GM18511 (cell line): Measurements from ENCODE around the gene AHI1.

Experiments used
- ATAC-seq: cut with Tn5 transposase; IDR thresholded peaks from one replicate; pipeline ENCODE4 v1.9.1; 2021; ENCODE audit warnings: mild to moderate bottlenecking, moderate library complexity; ENCODE audit not compliant: unreplicated experiment

AHI1 gene

DNA sequence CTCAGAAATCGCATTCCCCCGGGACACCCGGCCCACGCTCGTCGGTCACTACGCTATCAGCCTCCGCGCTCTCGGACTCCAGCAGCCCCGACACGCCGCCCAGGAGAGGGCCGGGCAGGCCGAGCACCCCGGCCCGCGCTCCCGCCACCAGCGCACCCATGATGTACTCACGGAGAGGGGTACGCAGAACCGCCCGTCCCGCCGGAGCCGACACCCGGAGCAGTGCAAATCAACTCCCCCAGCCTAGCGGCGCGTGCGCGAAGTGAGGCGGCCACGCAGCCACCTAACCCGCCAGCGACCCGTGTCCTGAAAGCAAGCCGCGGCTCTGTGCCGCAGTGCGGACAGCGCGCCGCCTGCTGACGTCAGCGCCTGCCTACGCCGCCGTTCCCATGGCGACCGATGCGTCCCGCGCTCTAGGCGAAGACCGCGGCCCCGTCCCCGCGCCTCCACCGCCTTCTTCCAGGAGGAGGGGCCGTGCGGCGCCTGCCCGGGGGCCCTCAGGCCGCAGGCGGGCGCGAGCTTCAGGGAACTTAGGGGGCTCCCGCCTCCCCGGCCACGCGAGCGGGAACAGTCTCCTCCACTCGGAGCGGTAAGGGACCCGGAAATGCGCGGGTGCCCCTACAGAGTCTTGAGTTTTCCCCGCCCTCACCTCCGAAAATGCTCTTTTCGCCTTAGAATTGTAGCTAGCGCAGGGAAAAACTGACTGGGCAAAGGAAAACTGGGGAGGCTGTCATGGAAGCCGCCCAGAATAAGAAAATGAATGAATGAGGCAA is at the start of gene AHI1:
AHI1 (minus strand) TSS at position 329 of the 773 bp plus-strand sequence. CDS start 5,503 bp downstream, outside the sequence.
- peak; percentile 97 for ATAC-seq

DNA sequence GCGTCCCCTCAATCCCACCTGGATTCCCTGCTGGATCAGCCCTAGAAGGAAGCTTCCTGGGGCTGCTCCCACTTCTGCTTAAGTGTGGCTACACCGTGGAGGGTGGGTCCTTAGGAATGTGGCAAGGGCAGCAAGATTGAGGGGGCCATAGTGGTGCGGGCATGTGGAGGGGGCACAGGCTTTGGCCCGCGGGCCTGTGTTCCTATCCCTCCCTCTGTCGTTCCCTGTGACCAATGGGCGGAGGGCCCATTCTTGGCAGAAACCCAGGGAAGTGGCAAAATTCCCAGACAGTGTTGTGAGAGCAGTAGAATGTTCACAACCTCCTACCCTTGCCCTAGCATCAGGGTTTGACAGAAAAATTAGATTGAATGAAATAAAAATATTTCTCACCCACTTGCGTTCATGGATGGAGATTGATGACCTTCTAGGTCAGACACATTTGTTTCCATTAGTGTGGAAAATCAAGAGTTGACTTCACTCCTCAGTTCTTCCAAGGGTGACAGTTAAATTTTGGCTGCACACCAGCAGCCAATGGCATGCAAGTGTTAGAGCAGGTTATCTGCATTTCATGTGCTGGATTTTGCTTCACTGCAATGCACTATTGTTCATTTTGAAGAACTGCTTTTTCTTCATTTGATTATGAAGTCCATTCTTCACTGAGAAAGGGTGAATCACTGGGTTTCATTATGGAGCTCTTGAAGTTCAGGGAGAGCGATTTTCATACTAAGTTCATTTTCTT is 49.3 kb upstream of the AHI1 start:
- no peak for ATAC-seq

DNA sequence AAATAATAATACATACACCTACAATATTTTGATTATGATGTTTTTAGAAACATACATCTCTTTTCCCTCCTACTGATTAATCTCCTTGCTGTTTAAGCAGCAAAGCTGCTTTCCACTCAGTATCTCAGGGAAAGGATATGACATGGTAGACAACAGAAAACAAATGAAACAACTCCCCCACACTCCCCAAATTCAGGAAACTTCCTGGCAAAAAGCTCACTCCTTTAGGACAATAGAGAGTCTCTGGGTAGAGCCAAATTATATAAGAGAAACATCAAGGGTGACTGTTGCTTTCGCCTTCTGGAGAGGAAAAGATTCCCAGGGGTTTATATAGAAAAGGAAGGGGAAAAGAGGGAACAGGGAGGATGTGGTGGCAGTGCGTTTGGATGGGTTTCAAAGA is 48.7 kb upstream of the AHI1 start:
- ATAC-seq: no peak

DNA sequence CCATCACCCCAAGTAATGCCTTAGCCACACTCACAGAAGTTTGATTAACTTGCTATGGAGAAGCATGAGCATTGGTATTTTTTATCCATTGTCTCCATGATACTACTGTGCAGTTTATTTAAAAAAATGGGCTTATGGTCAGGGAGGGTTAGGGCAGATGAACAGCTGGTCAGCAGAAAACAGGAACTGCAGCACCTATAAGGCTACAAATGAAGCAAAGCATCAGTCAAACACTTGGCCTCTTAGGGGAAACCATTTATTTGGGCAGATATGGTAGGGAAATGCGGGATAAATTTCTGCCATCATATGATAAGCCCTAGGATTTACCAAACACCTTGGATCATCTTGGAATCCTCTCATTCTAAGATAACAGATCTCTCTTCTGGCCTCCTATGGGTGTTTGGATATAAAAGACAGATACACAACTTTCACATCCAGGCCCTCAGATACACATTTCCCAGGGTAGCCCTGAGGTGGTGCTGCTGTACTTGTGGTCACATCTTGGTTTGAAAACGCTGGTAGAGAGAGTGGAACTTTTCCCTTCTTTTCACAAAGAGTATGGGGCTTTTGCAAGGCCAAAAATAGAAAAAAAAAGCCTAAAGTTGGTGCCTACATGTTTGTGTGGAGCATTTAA is 42.8 kb upstream of the AHI1 start:
- ATAC-seq: no peak

DNA sequence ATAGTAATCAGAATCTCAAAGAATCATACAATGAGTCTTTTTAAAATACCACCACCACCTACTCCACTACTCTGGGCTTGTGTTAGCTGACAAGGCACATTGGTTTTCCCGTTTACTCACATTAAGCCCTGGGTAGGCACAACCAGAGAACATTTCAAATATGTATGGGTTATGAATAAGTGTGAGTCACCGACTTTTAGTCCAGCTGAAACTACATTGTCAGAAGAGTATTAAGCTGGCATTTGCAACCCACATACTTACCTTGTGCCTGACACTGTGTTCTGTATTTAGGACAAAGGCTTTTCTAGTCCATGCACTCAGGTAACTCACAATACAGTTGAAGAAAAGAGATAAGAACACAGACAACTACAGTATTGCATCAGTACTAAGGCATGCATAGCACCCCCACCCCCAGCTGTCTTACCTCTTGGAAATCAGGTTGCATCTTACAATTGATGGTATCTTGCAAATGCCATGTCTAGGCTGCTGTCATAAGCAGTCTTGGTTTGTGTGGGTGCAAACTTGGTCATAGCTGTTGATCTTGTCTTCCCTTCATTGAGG is 40.3 kb upstream of the AHI1 start:
- ATAC-seq: no peak

DNA sequence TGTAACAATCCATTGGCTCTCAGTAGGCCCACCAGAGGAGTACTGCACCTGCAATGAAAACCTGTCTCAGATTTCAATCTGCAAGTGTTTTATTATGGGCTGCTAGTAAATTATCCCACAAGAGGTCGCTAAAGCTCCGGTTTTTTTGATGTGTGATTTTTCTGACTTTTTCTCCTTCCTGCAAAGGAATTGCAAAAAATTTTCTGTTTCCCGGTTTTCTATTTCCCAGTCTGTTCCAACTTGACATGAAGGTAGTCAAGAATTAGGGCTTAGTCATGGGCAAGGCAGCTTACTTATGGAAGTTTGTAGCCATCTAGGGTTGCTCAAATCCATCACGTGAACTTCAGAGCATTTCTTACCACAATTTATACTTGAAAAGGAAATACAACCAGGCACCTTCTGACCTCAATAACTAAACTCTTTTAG is 38.5 kb upstream of the AHI1 start:
- ATAC-seq: no peak

DNA sequence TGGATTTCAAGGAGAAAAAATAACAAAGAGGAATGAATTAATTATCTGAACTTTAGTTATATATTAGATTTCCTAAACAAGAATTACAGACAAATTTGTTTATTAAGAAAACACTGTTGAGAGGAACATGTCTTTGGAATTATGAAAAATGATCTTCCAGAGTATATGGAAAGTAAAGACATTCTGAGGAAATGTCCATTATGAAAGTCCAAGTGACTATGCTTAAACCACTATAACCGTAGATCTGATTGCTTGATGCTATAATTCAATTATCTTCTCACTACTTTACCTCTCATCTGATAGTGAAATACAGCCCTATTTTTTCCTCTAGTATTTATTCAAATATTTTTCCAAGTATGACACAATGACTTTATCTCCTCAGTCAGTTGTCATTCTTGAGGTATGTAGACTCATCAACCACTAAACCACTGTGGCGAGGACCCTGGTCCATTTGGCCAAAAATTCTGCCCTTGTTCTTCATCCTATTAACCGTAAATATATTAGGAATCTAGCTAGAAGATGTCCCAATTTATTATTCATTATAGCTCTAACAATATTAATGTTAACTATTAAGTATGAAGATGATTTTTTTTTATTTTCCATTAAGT is 37.3 kb upstream of the AHI1 start:
- ATAC-seq: no peak

DNA sequence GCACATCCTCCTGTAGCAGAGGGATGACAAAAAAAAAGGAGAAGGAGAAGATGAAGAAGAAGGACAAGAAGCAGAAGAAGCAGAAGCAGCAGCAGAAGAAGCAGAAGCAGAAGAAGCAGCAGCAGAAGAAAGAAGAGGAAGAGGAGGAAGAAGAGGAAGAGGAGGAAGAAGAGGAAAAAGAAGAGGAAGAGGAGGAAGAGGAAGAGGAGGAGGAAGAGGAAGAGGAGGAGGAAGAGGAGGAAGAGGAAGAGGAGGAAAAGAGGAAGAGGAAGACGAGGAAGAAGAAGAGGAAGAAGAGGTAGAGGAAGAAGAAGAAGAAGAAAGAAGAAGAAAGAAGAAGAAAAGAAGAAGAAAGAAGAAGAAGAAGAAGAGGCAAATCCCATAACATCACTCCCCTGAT is 35.0 kb upstream of the AHI1 start:
- no peak for ATAC-seq

DNA sequence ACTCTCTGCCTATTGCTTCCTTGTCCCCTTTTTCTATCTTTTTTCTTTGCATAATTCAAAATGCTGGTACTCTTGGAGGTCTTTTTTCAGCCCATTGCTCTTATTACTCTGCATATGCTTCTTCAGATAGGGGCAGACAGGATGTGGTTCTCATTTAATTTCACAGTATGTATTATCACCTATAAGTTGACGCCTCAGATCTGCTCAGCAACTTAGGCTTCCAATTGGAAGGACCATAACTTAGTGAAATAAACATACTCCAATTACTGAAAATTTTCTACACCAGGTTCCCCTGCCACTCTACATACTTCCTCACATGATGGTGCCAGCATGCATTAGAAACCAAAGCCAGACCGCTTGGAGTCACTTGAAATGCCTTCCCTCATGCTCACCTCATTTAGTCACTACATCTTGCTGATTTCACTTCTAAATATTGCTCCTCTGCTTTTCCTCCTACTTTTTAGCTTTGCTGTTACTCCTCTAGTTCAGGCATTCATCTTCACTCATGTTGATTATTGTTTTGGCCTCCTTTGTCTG is 34.5 kb upstream of the AHI1 start:
- ATAC-seq: no peak

DNA sequence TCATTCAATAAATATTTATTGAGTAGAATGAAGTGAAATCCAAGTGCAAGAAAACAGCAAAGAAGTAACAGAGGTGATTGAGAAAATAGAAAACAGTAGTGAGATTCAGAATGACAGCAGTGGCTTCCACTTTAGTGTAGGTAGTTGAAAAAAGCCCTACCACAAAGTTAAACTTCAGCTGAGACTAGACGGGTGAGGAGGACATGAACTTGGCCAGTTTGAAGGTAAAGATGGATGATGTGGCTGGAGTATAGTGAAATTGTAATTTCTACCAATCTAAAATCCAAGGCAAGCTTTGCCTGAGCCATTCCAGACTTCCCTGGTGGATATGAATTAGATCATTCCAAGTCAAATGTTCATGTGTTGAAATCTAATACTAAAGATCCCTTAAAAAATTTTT is 32.6 kb upstream of the AHI1 start:
- ATAC-seq: no peak

DNA sequence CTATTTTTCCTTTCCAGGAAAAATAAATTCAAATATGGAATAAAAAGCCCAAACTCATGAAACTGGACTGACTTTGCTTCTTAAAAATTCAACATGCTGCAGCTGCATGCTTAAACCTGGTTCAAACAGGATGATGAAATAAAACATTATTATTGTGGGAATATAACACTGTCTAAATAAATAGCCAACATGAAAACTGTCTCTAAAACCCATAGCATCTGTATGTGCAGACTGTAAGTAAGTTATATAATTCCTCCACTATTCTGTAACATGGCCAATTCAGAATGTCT is 30.4 kb upstream of the AHI1 start:
- ATAC-seq: no peak

DNA sequence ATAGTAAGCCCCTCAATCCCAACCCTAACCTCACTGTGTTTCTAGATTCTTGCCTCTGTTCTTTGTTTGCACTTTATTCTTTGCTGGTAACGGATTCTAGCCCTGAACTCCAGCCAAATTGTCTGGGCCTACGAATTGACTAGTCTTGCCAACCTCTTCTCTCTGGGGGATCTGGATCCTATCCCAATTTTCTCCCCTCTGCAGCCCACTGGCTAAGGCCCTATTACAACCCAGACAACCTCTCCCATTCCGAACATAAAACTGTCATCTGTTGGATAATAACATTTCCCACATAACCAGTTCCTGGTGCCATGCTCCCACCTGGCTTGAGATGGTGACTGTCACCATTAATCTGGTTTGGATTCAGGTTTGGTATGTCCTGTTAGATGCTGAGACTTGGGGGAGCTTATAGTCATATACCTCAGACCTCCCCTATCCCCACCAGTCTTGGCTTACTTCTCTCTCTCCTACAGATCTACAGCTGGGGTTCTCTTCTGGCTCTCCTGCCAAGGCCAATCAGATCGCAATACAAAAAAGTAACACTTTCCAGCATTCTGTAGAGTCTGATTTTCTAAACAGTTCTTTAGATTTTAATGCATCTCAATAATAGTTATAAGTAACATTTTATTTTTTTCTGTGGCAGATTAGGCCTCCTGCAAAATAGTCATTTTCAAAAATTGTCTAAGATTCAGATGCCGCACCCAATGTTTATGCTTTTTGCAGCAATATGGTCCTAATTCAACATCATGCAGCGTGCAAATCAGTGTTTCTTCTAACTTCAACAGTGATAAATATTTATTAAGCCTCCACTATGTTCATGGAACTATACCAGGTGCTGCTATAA is 29.8 kb upstream of the AHI1 start:
- ATAC-seq: no peak

DNA sequence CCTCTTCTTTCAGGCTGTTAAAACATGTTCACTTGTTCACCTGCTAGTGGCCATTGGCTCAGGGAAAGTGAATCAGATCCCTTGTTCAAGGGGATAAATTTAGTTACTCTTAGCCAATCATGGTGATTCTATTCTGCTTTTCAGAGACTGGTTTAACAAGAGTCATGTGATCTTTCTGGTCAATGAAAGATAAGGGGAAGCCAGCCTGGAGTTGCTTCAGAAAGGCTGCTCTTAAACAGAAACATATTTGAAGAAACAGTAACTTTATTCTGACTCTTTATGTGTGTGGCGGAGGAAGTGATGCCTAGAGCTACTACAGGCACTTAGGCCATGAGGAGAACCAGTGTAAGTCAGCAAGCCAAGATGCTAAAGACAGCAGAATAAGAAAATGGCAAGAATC is 28.1 kb upstream of the AHI1 start:
- no peak for ATAC-seq

DNA sequence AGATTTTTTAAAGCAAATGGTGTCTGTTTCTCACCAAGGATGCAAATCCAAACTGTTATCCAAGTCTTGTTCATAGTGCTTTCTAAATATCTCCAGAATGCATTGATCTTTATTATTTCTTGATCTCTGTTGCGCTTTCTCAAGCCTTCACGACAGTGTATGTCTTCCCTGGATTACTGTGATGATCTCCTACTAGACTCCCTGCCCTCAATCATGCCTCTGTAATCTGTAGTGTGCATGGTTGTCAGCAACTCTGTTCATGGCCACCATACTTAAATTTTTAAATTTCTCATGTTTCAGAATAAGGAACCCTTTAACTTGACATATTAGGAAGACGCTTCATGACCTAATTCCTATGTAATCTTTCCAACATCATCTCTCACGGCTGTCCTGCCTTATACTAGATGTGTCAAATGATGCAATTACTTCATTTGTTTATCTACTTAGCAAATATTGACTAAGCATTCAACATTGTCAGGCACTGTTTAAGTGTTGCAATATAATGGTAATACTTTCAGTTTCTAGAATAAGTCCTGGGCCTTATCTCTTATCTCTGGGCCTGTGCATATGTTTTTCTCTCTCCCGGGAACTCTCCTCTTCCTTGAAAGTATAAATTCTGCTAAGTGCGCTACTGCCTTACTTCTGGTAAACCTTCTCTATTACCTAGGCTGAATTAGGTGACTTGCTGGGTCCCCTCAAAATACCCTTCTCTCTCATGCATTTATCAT is 25.6 kb upstream of the AHI1 start:
- no peak for ATAC-seq

DNA sequence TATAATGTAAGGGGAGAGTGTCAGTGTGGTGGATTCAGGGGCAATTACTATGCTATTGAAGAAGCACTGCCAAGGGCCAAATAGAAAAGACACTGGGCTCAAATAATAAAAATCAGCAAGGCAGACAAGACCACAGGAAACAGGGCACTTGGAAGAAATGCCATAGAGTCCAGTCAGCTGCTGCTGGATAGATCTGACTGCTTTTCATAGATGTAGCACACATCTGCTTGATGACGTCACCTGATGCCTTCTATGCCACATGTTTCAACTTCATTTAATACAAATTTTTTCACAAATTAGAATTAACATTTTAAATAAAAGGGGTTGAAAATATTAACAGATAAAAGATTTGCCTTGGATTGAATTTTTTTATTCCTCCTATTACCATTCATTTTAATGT is 23.9 kb upstream of the AHI1 start:
- ATAC-seq: no peak

DNA sequence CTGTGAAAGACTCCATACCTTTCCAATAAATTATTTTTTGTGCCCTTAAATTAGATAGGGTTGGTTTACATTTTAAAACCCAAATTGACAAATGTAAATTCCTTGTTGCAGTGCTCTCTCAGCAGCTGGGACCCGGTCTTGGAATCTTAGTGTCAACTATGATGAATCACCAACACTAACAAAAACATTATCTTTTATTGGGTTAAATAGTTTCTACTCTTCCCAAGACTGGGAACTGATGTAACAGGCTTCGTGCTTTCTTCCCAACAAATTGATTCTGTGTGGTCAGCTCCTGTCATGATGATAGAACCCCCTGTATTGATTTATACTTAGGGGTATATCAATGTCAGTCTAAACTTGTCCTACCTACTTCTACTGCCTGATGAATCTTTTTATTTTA is 23.2 kb upstream of the AHI1 start:
- ATAC-seq: no peak

DNA sequence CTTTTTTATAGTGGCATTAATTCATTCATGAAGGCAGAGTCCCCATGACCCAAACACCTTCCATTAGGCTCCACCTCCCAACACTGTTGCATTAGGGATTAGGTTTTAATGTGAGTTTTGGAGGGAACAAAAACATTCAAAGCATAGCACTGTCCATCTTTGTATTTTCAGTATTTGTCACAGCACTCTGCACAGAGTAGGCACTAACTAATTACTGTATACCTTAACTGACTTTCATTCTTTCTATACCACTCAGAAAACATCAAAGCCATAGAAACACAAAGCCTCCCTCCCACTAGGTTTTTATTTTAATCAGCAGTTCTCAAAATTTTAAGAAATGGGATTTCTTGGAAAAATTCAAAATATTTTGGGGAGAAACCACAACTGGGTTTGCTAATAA is 21.8 kb upstream of the AHI1 start:
- ATAC-seq: no peak

DNA sequence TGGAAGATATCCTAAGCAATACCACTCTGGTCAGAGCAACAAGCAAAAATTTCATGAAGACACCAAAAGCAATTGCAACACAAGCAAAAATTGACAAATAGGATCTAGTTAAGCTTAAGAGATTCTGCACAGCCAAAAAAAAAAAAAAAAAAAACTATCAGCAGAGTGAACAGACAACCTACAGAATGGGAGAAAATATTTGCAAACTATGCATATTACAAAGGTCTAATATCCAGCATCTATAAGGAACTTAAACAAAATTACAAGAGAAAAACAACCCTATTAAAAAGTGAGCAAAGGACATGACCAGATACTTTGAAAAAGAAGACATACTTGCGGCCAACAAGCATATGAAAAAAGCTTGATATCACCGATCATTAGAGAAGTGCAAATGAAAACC is 20.0 kb upstream of the AHI1 start:
- no peak for ATAC-seq

DNA sequence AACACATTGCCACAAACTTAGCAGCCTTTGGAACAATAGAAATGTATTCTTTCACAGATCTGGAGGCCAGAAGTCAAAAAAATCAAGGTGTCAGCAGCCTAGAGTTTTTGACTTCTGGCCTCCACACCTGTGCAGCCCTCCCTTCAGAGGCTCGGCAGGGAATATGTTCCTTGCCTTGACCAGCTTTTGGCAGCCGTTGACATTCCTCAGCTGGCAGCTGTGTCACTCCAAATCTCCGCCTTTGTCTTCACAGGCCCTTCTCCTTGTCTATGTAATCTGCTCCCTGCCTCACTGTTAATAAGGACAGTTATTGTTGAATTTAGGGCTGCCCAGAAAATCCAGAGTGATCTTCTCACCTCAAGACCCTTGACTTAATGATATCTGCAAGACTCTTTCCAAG is 17.2 kb upstream of the AHI1 start:
- ATAC-seq: no peak
